Fibroblast of the aortic adventitia (primary cell): ENCODE results near the gene AZIN2. TPM values are rescaled to one million over a fixed set of nuclear protein-coding genes. Genes with fewer than 3 reads are reported as not detected.

ENCODE experiments used
- DNase-seq: peaks from one replicate; pipeline ENCODE4 v3.0.0-alpha.2; 2010; ENCODE audit warnings: low read depth
- H3K4me3 ChIP-seq: 2 replicates; pipeline ENCODE4 v1.5.1; 2011; ENCODE audit warnings: low read depth, mild to moderate bottlenecking, control low read depth, low read length, moderate library complexity
- CTCF ChIP-seq: IDR thresholded peaks from 2 replicates; pipeline ENCODE4 v1.5.1; 2011; ENCODE audit warnings: mild to moderate bottlenecking, low read length, control low read depth, inconsistent platforms; ENCODE audit not compliant: insufficient read depth
- total RNA-seq: library from RNA; depleted of rRNA; stranded (reverse); fragments of >200 nt; gene quantifications from 2 replicates; pipeline ENCODE4 v1.2.3, GENCODE V29; 2012; ENCODE audit warnings: low replicate concordance

The AZIN2 gene
- total RNA-seq, 1 donor = 3.9 TPM

DNA sequence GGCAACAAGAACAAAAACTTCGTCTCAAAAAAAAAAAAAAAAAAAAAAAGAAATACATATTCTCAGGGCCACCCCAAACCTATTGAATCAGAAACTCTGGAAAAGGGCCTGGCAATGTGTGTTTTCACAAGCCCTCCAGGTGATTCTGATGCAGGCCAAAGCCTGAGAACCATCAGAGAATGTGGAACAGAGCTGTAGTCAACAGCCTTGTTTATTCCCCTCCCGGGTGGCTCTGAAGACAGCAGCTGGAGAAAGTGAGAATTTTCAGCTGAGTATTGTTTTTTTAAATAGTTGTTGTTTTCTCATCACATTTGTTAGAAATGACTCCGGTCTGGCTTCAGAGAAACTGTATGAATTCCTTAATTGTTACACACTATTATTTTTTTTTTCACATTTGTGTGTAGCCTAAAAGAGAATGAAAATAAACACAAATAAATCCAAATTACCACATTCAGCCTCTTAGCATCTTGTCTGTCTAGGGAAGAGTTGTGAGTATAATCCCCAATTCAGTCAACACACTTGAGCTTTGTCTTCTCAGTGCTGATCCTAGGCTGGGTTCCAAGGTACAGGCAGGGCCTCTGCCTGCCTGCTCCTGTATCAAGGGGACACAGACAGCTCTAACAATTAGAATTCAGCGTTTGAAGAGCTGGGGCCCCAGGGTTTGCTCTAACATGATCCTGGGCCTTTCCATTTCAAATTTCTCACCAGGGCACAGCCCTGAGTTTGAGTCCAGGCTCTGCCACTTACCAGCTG lies 6.6 kb upstream of the AZIN2 start:
- DNase-seq = no peak
- no peak for TF ChIP-seq CTCF
- H3K4me3 ChIP-seq = no peak overlapping the region

GRCh38 chr1:33078030-33078591 lies 2.8 kb upstream of the AZIN2 start:
- TF ChIP-seq CTCF = no peak
- no peak overlapping the region for H3K4me3 ChIP-seq
- no peak for DNase-seq

GRCh38 chr1:33080373-33080772 lies 580 bp upstream of the AZIN2 start:
- no peak for TF ChIP-seq CTCF
- DNase-seq = no peak
- H3K4me3 ChIP-seq = peak overlapping the region; percentile 94

DNA sequence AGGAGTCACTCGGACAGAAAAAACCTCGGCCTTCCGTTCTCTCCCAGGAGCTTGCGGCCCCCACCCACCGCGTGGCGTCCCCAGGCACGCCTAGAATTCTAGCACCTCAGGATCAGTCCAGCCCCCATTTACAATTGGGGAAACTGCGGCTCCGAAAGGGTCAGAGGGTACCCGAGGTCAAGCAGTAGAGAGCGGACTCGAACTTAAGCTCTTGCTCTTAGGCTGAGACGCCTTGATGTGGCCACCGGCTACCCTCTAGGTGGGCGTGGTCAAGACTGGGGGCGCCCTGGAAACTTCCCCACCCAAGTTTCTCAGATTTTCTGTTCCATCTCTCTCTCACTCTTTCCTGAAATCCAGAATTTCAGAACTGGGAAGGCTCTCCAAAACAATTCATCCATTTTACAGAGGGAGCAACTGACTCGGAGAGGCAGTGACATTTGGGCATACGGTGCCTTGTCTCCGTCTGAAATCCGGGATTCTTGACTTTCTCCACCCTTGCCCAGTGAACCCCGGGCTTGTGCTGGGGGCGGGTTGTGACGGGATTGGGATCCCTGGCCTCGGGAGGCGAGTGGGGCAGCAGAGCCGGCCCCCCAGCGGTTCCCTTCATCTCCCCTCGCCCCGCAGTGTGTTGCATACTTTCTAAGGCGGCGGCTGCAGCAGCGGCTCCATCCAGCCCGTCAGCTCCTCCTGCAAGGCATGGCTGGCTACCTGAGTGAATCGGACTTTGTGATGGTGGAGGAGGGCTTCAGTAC lies 777 bp downstream of the AZIN2 start:
- H3K4me3 ChIP-seq = peak overlapping the region; percentile 94
- TF ChIP-seq CTCF = no peak
- DNase-seq = no peak

DNA sequence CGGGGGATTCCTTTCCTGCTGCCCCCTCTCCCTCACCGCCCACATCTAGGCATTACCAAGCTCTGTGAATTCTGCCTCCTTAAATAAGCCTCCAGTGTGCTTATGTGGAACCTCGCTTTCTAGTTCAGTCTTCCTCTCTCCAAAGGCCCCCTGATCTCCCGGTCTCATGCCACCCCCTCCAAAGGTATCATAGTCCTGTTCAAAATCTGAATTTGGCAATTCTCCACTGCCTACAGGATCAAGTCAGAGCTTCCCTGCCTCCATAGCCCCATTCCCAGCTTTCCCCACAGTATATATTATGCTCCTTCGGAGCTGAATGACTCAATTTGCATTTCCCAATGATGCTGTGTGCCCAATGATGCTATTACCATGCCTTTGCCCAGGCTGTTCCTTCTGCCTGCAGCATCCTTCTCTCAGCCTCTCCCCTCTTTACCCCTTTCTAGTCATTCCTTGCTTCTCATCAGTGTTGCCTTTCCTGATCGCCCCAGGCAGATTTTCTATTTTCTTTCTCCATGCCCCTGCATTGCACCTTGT lies 1.7 kb downstream of the AZIN2 start:
- no peak overlapping the region for H3K4me3 ChIP-seq
- no peak for TF ChIP-seq CTCF
- DNase-seq = no peak

DNA sequence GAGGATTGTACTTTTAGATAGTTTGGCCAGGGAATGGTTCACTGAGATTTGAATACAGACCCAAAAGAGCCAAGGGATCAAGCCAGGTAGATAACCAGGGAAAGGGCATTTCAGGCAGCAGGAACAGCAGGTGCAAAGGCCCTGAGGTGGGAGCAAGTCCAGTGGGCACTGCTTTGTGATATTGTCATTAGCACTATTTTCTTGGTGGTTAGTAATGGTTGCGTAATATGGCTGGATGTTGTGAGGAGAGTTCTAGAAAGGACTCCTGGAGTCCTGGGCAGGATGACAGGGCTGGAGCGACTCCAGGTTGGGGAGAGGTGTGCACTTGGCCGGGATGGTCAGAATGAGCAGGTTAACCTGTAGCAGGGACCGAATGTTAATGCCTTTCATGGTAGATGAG lies 4.4 kb downstream of the AZIN2 start:
- no peak for DNase-seq
- no peak for TF ChIP-seq CTCF
- no peak overlapping the region for H3K4me3 ChIP-seq
